Left ventricle myocardium inferior (tissue), 1 donor: Measurements from ENCODE around the gene TEAD1. TPM values are rescaled to one million over a fixed set of nuclear protein-coding genes. Genes with fewer than 3 reads are reported as not detected.

Experiments
- DNase-seq: peaks from one replicate; pipeline ENCODE4 v3.0.0-alpha.2; 2020
- H3K27ac ChIP-seq: fragments of 200-600 bp; replicated peaks from 2 replicates; pipeline ENCODE4 v1.8.0; 2021
- H3K27me3 ChIP-seq: fragments of 200-600 bp; 2 replicates; pipeline ENCODE4 v1.8.0; 2021; ENCODE audit warnings: low read depth
- H3K36me3 ChIP-seq: fragments of 200-600 bp; 2 replicates; pipeline ENCODE4 v1.8.0; 2021
- H3K4me1 ChIP-seq: fragments of 200-600 bp; 2 replicates; pipeline ENCODE4 v1.8.0; 2021
- H3K4me3 ChIP-seq: fragments of 200-600 bp; 2 replicates; pipeline ENCODE4 v1.8.0; 2021; ENCODE audit warnings: mild to moderate bottlenecking, moderate library complexity
- H3K9me3 ChIP-seq: fragments of 200-600 bp; replicated peaks from 2 replicates; pipeline ENCODE4 v1.8.0; 2021
- intact Hi-C: fragments of 100-400 bp; cut with micrococcal nuclease; formaldehyde crosslinking; loops from one replicate; pipeline ENCODE4 v1.11.0; 2022
- total RNA-seq: library from RNA; stranded (reverse); fragmentation: NEBNext Ultra II Directional; extraction: Animal tissue kit (Norgen Biotek cat#: 25700); gene quantifications from one replicate; pipeline ENCODE4 v1.2.1, GENCODE V29; 2021
- TF ChIP-seq, protein P1 (sequence below): fragments of 200-600 bp; IDR thresholded peaks from 2 replicates; pipeline ENCODE4 v1.8.0; 2021; ENCODE audit warnings: antibody characterized with exemption, mild to moderate bottlenecking, borderline replicate concordance
- donor health status: DM: no; HTN: yes; CAD: no; lungs with severe emphysema.

TEAD1 gene
- total RNA-seq, 1 donor from 2014 or later: 121 TPM

DNA sequence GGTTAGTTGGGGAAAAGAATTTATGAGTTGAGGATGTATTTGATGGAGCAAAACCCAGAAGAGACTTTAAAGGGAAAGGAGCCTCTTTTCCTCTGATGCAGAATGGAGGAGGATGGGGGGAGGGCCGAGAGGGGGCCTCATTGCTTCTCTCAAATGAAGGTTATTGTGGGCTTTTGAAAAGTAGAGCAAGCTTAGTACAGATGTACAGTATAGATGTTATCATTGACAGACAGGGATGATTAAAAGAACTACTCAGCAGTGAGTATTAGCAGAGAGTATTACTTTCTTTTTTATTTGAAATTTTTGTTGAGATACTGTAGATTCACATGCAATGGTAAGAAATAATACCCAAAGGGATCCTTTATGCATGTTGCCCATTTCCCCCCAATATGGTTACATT, 98.1 kb downstream of the TEAD1 start:
- intact Hi-C loops: no loop called here
- Histone ChIP-seq H3K4me3 (no peak overlapping the region), H3K27me3 (no peaks in the 10 kb centered on the region), H3K27ac (no peak overlapping the region), H3K9me3 (no peaks in the 10 kb centered on the region), H3K4me1 (peaks cover 79% of the 10 kb centered on the region), H3K36me3 (no peaks in the 10 kb centered on the region)
- DNase-seq: no peak
- TF ChIP-seq, protein P1, sequence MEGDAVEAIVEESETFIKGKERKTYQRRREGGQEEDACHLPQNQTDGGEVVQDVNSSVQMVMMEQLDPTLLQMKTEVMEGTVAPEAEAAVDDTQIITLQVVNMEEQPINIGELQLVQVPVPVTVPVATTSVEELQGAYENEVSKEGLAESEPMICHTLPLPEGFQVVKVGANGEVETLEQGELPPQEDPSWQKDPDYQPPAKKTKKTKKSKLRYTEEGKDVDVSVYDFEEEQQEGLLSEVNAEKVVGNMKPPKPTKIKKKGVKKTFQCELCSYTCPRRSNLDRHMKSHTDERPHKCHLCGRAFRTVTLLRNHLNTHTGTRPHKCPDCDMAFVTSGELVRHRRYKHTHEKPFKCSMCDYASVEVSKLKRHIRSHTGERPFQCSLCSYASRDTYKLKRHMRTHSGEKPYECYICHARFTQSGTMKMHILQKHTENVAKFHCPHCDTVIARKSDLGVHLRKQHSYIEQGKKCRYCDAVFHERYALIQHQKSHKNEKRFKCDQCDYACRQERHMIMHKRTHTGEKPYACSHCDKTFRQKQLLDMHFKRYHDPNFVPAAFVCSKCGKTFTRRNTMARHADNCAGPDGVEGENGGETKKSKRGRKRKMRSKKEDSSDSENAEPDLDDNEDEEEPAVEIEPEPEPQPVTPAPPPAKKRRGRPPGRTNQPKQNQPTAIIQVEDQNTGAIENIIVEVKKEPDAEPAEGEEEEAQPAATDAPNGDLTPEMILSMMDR: no peak

DNA sequence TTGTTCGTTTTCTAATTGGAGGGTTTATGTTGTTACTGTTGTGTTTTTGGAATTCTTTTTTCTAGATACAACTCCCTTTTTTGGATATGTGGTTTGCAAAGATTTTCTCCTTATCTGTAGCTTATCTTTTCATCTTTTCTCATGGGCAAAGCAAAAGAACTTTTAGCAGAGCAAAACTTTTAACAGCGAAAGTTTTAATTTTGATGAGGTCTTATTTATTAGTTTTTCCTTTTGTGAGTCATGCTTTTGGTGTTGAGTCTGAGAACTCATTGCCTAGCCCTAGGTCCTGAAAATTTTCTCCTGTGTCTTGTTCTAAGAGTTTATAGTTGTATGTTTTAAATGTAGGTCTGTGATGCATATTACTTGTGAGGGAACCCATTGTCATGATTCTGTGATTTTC, 99.4 kb downstream of the TEAD1 start:
- no peak for DNase-seq
- no peaks in the 10 kb centered on the region for H3K36me3 ChIP-seq
- no peaks in the 10 kb centered on the region for H3K9me3 ChIP-seq
- no peak overlapping the region for H3K27ac ChIP-seq
- TF ChIP-seq, protein P1: no peak
- no peak overlapping the region for H3K4me3 ChIP-seq
- H3K4me1 ChIP-seq: peaks cover 79% of the 10 kb centered on the region
- intact Hi-C loops: no loop called here
- no peaks in the 10 kb centered on the region for H3K27me3 ChIP-seq

DNA sequence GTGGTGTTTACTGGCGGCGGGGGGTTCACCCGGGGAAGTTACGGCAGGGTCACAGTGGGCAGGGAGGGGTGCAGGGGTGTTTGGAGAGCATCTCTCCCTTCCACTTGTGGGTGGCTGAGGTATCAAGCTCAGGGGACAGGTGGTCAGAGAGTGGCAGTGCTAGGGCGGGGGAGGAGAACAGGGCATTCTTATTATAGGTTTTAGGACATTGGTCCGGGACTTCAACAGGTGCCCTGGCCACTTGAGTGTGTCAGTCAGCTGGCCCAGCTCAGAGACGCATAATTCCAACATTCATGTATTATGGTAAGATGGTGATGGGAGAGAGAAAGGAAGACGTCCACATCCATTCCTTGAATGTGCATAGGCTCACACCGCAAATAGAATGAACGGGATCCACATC, 101.7 kb downstream of the TEAD1 start:
- Histone ChIP-seq H3K9me3 (no peaks in the 10 kb centered on the region), H3K27ac (no peak overlapping the region)

DNA sequence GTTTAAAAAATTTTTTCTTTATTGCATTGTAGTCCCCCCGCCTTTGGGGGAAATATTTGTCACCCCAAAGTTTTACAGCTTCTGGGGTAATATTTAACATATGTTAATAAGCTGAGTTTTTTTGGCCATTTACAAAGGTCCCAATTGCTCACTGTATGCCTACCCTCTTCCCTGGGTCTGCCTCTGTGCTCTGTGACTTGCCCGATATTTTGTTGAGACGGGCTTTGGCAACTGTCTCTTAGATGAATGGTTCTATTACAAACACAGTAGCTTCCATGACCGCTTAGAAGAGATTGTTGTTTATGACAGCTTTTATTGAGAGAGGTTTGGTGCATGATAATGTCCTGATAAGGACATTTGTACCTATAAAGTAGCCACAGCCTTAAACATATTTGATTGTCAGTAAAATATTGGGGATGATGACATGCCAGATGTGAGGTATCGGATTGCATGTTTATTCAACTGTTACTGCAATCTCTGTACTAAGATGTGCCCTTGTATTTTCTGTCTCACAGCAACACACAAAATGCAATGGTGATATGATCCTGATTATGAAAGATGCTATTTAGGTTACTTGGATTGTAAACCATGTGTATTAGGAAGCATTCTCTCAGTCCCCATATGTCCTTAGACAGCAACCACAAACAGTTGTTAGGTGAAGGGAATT, 103.1 kb downstream of the TEAD1 start:
- H3K27ac ChIP-seq: no peak overlapping the region
- intact Hi-C loops: no loop called here
- H3K4me3 ChIP-seq: no peak overlapping the region
- H3K27me3 ChIP-seq: no peaks in the 10 kb centered on the region
- peaks cover 46% of the 10 kb centered on the region for H3K4me1 ChIP-seq
- DNase-seq: no peak
- no peaks in the 10 kb centered on the region for H3K9me3 ChIP-seq
- H3K36me3 ChIP-seq: no peaks in the 10 kb centered on the region
- TF ChIP-seq, protein P1: no peak

More for the DNA sequence above, 101.7 kb downstream of the TEAD1 start:
- no peak for DNase-seq
- Histone ChIP-seq H3K4me3 (no peak overlapping the region), H3K4me1 (peaks cover 60% of the 10 kb centered on the region), H3K27me3 (no peaks in the 10 kb centered on the region), H3K36me3 (no peaks in the 10 kb centered on the region)
- intact Hi-C loops: no loop called here
- TF ChIP-seq, protein P1: no peak

DNA sequence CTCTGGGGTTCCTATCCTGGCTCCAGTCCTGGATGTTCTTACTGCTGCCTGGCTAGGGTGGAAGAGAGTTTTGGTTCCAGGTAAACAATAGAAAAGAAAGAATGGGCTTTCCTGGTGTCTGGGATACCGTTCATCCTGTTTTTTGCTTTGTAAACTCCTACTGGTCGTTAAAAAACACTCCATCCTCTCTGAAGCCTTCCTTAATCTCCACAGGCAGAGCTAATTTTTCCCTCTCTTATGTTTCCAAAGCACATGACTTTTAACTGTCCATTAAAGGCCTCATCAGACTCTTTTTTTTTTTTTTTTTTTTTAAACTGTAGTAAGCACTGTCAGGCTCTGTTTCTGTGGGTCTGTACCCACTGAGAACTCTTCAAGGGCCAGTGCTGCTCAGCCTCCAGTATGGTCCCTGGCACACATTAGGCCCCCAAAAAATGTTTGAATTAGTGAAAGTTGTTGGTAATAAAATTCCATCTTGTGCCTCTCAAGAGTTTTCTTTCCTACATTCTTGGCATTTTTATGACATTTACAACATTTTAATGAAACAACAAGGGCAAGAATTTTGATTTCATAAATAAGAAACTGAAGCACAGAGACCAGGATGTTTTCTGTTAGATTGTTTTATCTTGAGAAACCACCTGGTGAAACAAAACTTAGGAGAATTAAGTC, 104.2 kb downstream of the TEAD1 start:
- H3K27me3 ChIP-seq: no peaks in the 10 kb centered on the region
- H3K36me3 ChIP-seq: no peaks in the 10 kb centered on the region
- H3K27ac ChIP-seq: no peak overlapping the region
- no peaks in the 10 kb centered on the region for H3K9me3 ChIP-seq
- no peak for DNase-seq
- intact Hi-C loops: no loop called here
- H3K4me1 ChIP-seq: peaks cover 36% of the 10 kb centered on the region
- no peak overlapping the region for H3K4me3 ChIP-seq
- TF ChIP-seq, protein P1: no peak
